Measurements from ENCODE around the gene FNDC10. TPM values are rescaled to one million over a fixed set of nuclear protein-coding genes. Genes with fewer than 3 reads are reported as not detected.
"Not testable (repeated sequence)": the region's sequence is repeated elsewhere in the genome, so short reads cannot be mapped to it uniquely, and the experiment has no call there.

The FNDC10 gene
- total RNA-seq, result 1 to 10 TPM in 1 of 2 donors, under 1 TPM in 1; 1.00 to 1.5 TPM

- Mint-ChIP-seq H3K27me3 (ENCODE audit: low read depth) (no peaks in the 10 kb centered on the region), H3K36me3 (ENCODE audit: insufficient read depth in 2 of 2) (no peaks in the 10 kb centered on the region), H3K4me3 (peak within 1 kb of the TSS; percentile 75 to 85), H3K27ac (no peak within 1 kb of the TSS), H3K9me3 (no peaks in the 10 kb centered on the region), H3K4me1 (ENCODE audit: low read depth) (peaks cover 3% of the 10 kb centered on the region)
- ATAC-seq (replicated peaks in 1 of 2), result peak; percentile 45 to 55
- no peak for DNase-seq
These were observed at the start of gene FNDC10 for GRCh38 chr1:1599935-1600860. Gene FNDC10, minus strand, starts transcription at chr1:1600135. Its CDS starts 120 bp downstream, at chr1:1600015.

GRCh38 chr1:1648265-1648664 is 48.3 kb upstream of the FNDC10 start:
- H3K27ac Mint-ChIP-seq; ATAC-seq (replicated peaks in 1 of 2); H3K27me3 Mint-ChIP-seq (ENCODE audit: low read depth); H3K9me3 Mint-ChIP-seq; H3K4me3 Mint-ChIP-seq; DNase-seq; H3K4me1 Mint-ChIP-seq (ENCODE audit: low read depth): not testable (repeated sequence)
- H3K36me3 Mint-ChIP-seq (ENCODE audit: insufficient read depth in 2 of 2), result peaks cover 23 to 36% of the 10 kb centered on the region in 2 donors

DNA sequence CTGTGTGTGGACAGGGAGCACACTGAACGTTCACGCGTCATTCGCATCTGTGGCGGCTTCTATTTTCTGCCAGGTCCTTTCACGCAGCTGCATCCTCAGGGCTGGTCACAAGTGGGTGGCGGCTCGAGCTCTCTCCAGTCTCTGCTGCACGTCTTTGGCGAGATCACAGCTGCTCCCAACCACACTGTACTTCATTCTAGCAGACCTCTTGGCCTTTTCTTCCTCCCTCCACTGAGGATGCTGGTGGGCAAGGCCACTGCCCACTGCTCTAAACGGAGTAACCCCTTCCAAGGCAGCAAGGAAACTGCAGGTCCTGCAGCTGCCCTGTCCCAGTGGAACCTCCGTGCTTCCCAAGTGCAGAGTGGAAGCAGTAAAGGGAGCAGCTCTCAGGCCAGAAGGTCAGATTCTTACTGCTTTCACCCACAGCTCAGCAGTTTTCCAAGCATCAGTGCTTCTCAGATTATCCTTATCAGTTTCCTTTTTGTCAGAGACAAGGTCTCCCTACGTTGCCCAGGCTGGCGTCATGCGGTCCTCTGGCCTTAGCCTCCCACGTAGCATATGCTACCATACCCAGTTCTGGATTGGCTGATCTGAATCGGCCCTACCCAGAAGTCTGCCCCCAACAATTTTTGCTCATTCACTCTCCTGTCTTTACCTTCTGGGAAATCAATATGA is 47.8 kb upstream of the FNDC10 start:
- not testable (repeated sequence) for H3K27me3 Mint-ChIP-seq (ENCODE audit: low read depth); H3K4me3 Mint-ChIP-seq; H3K4me1 Mint-ChIP-seq (ENCODE audit: low read depth); ATAC-seq (replicated peaks in 1 of 2); H3K27ac Mint-ChIP-seq; H3K9me3 Mint-ChIP-seq; DNase-seq
- peaks cover 23 to 36% of the 10 kb centered on the region in 2 donors for H3K36me3 Mint-ChIP-seq (ENCODE audit: insufficient read depth in 2 of 2)

- not testable (repeated sequence) for ATAC-seq (replicated peaks in 1 of 2); DNase-seq; H3K27ac Mint-ChIP-seq; H3K4me3 Mint-ChIP-seq; H3K27me3 Mint-ChIP-seq (ENCODE audit: low read depth); H3K4me1 Mint-ChIP-seq (ENCODE audit: low read depth); H3K9me3 Mint-ChIP-seq
- peaks cover 14 to 28% of the 10 kb centered on the region in 2 donors for H3K36me3 Mint-ChIP-seq (ENCODE audit: insufficient read depth in 2 of 2)
These were observed 46.4 kb upstream of the FNDC10 start for GRCh38 chr1:1646326-1646725.

GRCh38 chr1:1640711-1641461 is 41.0 kb upstream of the FNDC10 start:
- not testable (repeated sequence) for H3K27ac Mint-ChIP-seq; H3K9me3 Mint-ChIP-seq; H3K4me1 Mint-ChIP-seq (ENCODE audit: low read depth); H3K27me3 Mint-ChIP-seq (ENCODE audit: low read depth); H3K36me3 Mint-ChIP-seq (ENCODE audit: insufficient read depth in 2 of 2); H3K4me3 Mint-ChIP-seq; DNase-seq
- ATAC-seq (replicated peaks in 1 of 2), result peak in 1 of 2 donors; percentile 16

DNA sequence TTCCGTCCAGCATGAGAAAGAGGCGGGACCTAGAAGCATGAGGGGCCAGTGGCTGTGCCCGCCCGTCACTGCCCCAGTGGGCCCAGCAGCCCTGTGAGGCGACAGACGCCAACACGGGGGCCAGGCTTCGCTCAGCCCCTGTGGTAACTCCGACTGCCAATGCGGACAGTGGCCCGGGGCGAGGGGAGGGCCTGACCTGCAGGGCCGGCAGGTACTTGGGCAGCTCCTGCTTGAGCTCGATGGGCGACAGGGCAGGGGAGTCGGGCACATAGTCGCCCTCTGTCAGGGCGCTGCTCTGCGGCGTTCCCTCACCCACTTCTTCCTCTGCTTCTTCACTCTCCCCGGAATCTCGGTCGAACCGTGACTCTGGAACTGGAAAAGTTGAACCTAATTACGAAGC is 40.1 kb upstream of the FNDC10 start:
- not testable (repeated sequence) for H3K36me3 Mint-ChIP-seq (ENCODE audit: insufficient read depth in 2 of 2); H3K27ac Mint-ChIP-seq; H3K27me3 Mint-ChIP-seq (ENCODE audit: low read depth); H3K4me3 Mint-ChIP-seq; ATAC-seq (replicated peaks in 1 of 2); H3K4me1 Mint-ChIP-seq (ENCODE audit: low read depth); DNase-seq; H3K9me3 Mint-ChIP-seq

- not testable (repeated sequence) for H3K4me3 Mint-ChIP-seq; H3K27me3 Mint-ChIP-seq (ENCODE audit: low read depth); ATAC-seq (replicated peaks in 1 of 2); H3K36me3 Mint-ChIP-seq (ENCODE audit: insufficient read depth in 2 of 2); H3K27ac Mint-ChIP-seq; H3K9me3 Mint-ChIP-seq; H3K4me1 Mint-ChIP-seq (ENCODE audit: low read depth); DNase-seq
These were observed 39.4 kb upstream of the FNDC10 start for GRCh38 chr1:1639368-1639767.

DNA sequence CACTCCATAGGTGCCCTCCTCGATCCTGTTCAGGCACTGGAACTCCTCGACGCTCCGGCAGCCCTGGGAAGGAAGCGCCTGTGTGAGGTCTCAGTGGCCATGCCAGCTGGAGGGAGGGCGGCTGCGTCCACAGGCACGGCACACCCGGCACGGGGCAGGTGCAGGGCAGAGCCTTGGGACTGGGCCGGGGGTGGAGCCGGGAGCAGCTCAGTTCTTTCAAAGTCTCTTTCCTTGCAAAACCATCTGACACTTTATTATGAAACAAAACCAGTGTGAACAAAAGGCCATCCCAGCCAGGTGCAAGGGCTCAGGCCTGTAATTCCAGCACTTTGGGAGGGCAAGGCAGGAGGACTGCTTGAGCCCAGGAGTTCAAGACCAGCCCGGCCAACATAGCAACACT is 38.6 kb upstream of the FNDC10 start:
- not testable (repeated sequence) for H3K4me3 Mint-ChIP-seq; DNase-seq; ATAC-seq (replicated peaks in 1 of 2)

GRCh38 chr1:1637479-1637875 is 37.5 kb upstream of the FNDC10 start:
- not testable (repeated sequence) for H3K4me3 Mint-ChIP-seq; H3K4me1 Mint-ChIP-seq (ENCODE audit: low read depth); H3K27me3 Mint-ChIP-seq (ENCODE audit: low read depth); ATAC-seq (replicated peaks in 1 of 2); DNase-seq; H3K27ac Mint-ChIP-seq; H3K36me3 Mint-ChIP-seq (ENCODE audit: insufficient read depth in 2 of 2); H3K9me3 Mint-ChIP-seq

More for the DNA sequence above, 38.6 kb upstream of the FNDC10 start:
- H3K36me3 Mint-ChIP-seq (ENCODE audit: insufficient read depth in 2 of 2); H3K27ac Mint-ChIP-seq; H3K4me1 Mint-ChIP-seq (ENCODE audit: low read depth); H3K9me3 Mint-ChIP-seq; H3K27me3 Mint-ChIP-seq (ENCODE audit: low read depth): not testable (repeated sequence)

DNA sequence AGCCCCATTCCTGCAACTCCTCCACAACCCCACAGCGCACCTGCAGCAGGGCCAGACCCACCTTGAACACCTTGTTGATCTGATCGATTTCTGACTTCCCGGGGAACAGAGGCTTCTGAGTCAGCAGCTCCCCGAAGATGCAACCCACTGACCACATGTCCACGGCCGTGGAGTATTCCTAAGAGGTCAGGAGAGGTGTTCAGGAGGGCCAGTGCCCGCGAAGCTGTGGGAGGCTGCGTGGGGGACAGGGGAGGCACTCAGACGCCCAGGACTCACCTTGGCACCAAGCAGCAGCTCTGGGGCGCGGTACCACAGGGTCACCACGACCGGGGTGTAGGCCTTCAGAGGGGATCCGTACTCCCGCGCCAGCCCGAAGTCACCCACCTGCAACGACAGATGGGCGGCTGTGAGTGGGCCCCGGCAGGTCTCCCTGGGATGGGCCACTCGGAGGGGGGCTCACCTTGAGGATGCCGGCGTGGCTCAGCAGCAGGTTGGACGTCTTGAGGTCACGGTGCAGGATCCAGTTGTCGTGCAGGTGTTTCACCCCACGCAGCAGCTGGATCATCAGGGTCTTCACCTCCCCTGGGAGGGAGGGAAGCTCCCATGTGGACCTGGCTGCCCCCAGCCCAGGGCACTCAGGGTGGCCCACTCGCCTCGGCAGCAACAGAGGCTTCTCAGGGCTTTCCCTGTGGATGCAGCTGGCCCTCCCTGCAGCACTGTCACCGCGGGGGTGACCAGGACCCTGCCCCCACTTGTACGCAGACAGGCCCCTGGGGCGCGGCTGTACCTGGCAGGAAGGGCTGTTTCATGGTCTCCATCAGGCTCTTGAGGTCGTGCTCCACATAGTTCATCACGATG is 36.9 kb upstream of the FNDC10 start:
- not testable (repeated sequence) for H3K36me3 Mint-ChIP-seq (ENCODE audit: insufficient read depth in 2 of 2); H3K4me1 Mint-ChIP-seq (ENCODE audit: low read depth); H3K9me3 Mint-ChIP-seq; H3K27me3 Mint-ChIP-seq (ENCODE audit: low read depth); DNase-seq; H3K4me3 Mint-ChIP-seq; H3K27ac Mint-ChIP-seq; ATAC-seq (replicated peaks in 1 of 2)

DNA sequence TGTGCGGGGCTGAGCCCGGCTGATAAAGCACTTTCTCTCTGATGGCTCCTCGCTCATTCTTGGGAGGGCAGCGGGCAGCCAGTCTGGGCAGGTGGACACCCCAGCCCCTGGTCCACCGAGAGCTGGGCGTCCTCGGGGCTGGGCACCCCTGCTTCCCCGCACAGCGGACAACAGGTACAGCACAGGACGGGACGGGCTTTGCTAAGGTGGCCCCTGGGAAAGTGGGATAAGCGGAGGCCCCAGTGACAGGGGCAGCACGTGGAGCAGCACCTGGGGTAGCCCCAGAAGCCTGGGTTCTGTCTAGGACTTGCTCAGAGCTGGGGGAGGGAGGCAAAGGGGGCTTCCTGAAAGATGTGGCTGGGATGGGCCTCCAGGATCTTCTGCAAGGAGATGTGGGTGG is 34.7 kb upstream of the FNDC10 start:
- not testable (repeated sequence) for H3K4me3 Mint-ChIP-seq; H3K9me3 Mint-ChIP-seq; H3K27ac Mint-ChIP-seq; H3K27me3 Mint-ChIP-seq (ENCODE audit: low read depth); ATAC-seq (replicated peaks in 1 of 2); H3K4me1 Mint-ChIP-seq (ENCODE audit: low read depth); DNase-seq; H3K36me3 Mint-ChIP-seq (ENCODE audit: insufficient read depth in 2 of 2)

- not testable (repeated sequence) for H3K36me3 Mint-ChIP-seq (ENCODE audit: insufficient read depth in 2 of 2); H3K9me3 Mint-ChIP-seq; H3K4me1 Mint-ChIP-seq (ENCODE audit: low read depth); H3K27me3 Mint-ChIP-seq (ENCODE audit: low read depth); ATAC-seq (replicated peaks in 1 of 2); H3K4me3 Mint-ChIP-seq; H3K27ac Mint-ChIP-seq; DNase-seq
These were observed 33.5 kb upstream of the FNDC10 start for GRCh38 chr1:1633409-1633808.

All from activated T-cell treated with anti-CD3 and anti-CD28 coated beads, Interleukin-2, amount 50 U/mL, for 72 hours (primary cell).